GM04504 (cell line): ENCODE data around the gene UBE2N.
"Not testable (repeated sequence)": the region's sequence is repeated elsewhere in the genome, so short reads cannot be mapped to it uniquely, and the experiment has no call there.

Source experiments
- DNase-seq: peaks from one replicate; pipeline ENCODE4 v3.0.0-alpha.2; 2012; ENCODE audit warnings: low read depth

UBE2N gene

GRCh38 chr12:93443576-93443975 lies 1.8 kb upstream of the UBE2N start:
- DNase-seq = no peak

DNA sequence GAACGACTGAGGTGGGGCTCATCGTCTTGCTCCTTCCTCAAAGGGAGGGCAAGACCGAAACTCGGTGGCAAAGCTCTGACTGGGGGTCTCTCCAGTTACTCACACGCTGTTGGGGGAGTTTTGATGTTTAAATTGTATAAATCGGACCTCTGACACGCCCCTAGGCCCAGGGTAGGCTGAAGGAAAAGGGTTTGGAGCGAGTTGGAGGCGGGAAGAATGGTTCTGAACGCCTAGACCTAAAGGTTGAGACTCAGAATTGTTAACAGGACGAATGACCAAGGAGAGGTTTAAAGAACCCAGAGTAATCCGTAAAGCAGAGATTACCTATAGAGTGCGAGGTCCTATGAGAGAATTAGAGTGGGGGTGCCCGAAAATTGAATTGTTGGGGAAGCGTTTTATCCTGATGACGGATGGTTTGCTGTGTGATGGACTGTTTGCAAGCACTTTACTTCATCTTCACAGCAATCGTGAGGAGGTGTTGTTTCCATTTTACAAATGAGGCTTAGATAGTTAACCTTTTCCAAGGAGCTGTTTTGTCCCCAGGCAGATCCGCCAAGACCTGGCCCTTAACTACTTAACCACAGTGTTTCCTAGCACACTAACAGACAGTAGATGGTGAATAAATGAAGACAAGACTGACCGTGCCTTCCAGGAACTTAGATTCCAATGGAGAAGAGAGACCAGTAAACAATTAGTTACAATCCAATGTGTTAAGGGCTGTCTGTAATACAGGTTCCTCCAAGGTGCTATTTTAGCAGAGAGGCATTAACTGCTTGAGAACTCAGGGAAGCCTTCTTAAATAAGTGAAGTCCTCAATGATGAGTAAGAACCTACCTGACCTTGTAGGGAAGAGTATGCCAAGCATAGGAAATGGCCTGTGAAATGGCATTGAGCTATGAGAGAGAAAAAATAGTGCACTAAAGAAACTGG lies 929 bp upstream of the UBE2N start:
- DNase-seq = no peak

DNA sequence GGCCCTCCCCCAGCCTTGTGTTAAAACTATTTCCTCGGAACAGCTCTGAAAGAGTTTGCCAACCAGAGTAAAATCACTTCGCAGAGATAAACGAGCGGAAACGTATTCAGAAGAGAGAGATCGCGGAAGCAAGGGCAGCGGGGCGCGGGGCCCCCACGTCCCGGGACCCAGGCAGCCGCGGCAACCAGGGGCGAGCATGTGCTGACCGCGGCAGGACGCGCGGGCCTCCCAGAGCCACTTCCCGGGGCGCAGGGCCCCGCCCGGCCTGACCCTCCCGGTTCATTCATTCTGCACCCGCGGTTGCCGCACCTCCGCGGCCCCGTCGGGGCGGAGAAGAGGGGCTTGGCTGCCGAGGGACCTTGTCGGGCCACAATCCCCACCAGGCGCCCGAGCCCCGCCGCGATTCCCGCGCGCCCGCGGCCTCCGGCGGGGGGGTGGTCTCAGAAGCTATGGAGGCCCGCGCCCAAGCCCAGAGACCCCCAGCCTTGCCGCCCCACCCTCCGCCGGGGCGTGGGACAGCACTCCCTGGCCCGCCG lies 598 bp downstream of the UBE2N start:
- DNase-seq = no peak

DNA sequence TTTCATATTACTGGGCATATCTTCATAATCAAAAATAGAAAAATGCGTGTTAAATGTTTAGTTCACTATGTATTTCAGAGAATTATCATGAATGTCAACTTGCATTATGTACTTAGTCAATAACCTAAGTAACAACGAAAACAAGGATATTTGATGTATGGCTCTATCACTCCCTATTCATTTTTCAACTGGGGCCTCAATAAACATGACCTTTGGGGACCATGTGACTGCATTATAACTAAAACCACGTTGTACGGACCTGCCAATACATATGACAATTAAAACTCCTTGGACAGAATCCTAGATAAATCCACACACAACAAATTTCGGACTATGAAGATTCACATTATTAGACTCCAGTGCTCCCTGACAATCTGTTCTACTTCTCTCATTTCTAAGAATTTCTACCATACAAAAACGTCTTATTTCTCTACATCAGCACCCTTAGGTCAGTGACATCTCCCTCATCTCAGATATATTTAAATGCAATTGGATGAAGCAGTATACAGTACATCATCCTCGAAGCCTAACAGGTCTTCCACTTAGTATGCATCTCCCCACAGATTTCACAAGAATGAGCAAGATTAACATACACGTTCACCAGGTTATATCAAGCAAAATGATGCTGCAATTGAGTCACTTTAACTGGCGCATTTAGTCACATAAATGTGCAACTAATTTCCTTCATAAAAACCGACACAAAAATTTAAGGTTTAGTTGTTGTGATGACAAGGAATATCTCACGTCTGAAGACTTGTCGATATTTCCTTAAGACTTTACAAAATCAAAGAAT lies 1.5 kb downstream of the UBE2N start:
- no peak for DNase-seq

DNA sequence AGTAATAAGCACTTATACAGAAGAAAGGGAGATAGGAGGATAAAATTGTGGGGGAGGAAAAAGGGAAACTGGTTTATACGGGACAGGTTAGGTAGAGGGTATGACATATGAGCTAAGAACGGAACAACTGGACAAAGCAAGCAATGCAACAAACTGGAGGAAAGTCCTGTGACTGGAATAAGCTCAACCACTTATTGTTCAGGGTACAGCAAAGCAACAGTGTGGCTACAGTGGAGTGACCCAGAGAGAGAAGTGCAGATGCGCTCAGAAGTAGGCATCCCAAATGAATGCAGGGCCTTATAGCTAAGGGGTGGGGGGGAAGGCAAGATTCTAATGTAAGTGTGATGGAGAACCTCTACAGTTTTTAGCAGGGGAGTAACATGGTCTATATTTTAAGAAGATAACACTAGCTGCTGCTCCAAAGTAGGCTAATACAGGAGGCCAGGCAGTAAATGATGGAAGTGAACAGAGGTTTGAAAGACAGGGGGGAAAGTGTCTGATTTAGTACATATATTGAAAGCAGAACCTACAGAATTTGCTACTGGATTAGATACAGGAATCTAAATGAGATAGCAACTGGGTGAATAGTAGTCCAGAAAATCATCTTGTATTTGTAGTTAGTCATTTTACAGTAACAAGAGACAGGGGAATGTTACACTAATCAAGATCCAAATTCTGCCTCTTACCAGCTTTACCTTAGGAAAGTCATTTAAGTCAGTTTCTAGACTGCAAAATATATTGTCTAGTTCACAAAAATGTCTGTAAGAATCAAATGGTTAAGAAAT lies 3.3 kb downstream of the UBE2N start:
- no peak for DNase-seq

GRCh38 chr12:93434256-93434865 lies 7.4 kb downstream of the UBE2N start:
- no peak for DNase-seq

DNA sequence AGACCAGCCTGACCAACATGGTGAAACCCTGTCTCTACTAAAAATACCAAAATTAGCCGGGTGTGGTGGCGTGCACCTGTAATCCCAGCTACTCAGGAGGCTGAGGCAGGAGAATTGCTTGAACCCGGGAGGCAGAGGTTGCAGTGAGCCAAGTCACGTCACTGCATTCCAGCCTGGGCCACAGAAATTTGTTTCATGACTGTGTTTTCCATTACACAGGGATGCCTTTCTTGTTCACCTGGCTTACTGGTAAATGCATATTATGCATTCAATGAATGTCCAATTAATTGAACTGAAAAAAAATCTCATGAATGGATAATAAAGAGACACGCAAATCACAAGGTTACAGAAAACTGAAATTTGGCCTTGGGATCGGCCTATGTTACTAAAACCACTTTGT lies 9.7 kb downstream of the UBE2N start:
- DNase-seq = not testable (repeated sequence)

- DNase-seq = no peak
These were observed 11.5 kb downstream of the UBE2N start for GRCh38 chr12:93430280-93430679.

DNA sequence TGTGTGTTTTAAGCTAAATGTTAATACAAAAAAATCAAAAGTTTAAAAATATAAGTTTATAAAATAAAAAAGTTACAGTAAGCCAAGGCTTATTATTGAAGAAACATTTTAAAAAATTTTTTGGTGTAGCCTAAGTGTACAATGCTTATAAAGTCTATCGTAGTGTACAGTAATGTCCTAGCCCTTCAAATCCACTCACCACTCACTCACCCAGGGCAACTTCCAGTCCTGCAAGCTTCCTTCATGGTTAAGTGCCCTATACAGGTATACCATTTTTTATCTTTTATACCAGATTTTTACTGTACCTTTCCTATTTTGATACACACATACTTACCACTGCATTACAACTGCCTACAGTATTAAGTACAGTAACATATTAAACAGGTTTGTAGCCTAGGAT lies 11.9 kb downstream of the UBE2N start:
- DNase-seq = no peak

GRCh38 chr12:93429448-93429847 lies 12.3 kb downstream of the UBE2N start:
- DNase-seq = no peak

DNA sequence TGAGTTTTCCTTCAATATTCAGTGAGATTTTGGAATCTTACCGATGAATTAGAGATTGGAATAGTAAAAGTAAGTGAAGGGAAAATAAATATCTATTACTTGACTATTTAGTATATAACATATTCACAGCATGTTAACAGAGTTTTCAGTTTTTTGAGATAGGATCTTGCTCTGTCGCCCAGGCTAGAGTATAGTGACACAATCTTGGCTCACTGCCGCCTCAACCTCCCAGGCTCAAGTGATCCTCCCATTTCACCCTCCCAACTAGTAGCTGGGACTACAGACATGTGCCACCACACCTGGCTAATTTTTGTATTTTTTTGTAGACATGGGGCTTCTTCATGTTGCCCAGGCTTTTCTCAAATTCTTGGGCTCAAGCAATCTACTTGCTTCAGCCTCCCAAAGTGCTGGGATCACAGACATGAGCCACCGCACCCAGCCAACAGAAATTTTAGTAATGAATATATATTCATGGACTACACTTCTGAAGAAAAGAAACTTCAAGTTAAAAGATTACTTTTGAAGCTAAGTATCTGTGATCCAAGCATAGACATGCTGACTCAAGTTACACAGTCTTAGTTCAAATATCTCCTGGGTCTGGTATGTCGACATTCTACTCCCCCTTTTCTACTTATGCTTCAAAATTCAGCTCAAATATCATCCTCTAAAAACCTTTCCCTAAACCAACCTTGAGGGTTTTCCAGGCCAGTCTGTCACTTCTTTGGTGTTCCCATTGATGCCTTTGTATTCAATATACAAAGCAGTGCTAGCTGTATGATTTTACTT lies 13.8 kb downstream of the UBE2N start:
- no peak for DNase-seq

DNA sequence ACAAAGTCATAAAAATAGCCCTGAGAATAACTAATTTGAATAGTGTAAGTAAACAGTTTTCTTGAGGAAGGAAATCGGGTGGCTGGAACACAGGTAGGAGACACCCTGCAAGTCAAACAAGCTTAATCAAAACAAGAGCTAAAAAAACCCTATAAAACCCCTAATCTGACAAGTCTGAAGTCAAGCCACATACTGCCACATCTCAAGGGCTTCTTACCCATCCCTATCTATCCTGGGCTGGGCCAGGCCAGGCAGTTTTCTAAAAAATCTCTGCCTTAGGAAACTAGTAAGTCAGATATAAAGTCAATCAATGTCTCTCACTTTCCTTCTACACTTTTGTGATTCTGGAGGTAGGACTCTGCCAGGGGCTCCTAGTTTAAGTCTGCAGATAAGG lies 15.3 kb downstream of the UBE2N start:
- DNase-seq = no peak

GRCh38 chr12:93425736-93426411 lies 15.9 kb downstream of the UBE2N start:
- DNase-seq = no peak

- no peak for DNase-seq
These were observed 19.7 kb downstream of the UBE2N start for GRCh38 chr12:93422050-93422449.

- no peak for DNase-seq
These were observed 22.2 kb downstream of the UBE2N start for GRCh38 chr12:93419388-93420034.

GRCh38 chr12:93417967-93418480 lies 23.7 kb downstream of the UBE2N start:
- no peak for DNase-seq

DNA sequence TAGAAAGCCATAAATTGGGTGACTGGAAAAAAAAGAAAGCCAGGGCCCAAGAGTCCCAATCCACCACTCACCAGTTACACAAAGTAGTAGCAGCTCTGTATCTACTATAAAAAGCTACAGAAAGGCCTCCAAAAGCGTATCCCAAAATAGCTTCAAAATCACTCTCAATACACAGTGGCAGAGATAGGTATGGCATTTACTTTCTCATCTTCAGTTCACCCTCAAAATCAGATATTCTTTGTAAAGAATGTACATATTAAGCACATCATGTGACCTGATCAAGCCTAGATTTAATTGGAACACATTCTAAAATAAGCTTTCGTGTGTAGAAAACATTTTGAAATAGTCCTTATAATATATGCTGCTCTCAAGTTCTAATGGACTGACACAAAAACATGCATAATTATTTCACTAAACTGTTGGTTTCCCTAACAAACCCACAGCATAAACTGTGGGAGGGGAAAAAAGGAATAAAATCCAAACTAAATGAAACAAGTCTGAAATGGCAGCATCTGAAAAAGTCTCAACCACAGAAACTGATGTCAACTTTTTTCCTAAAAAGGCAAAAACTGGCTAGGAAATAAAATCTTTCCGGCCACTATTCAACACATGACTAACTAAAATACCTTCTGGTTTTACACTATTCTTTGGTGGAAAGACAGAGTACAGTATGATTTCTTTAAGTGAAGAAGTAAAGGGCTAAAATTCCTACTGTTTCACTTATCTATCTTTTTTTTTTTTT lies 25.9 kb downstream of the UBE2N start:
- peak; percentile 23 for DNase-seq

- DNase-seq = no peak
These were observed 28.7 kb downstream of the UBE2N start for GRCh38 chr12:93413064-93413463.

DNA sequence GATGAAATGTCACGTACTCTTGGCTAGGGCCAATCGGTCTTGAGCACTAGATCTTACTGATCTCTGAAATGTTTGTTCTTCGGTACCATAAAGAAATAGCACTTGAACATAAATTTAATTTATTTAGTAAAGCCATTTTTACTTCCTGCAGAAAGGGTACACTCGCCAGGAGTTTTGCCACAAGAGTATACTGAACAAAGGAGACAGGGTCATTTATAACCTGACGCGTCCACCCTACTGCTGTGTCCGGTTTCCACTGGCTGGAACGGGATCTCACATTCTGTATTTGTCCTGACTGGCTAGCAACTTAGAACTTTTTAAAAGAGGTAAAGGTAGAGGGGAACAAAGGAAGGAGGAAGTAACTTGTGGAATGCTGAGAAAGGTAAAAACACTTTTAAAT lies 29.4 kb downstream of the UBE2N start:
- not testable (repeated sequence) for DNase-seq
